Measurements from ENCODE around the gene GOLGA6L10.
"Not testable (repeated sequence)": the region's sequence is repeated elsewhere in the genome, so short reads cannot be mapped to it uniquely, and the experiment has no call there.

Gene GOLGA6L10

DNA sequence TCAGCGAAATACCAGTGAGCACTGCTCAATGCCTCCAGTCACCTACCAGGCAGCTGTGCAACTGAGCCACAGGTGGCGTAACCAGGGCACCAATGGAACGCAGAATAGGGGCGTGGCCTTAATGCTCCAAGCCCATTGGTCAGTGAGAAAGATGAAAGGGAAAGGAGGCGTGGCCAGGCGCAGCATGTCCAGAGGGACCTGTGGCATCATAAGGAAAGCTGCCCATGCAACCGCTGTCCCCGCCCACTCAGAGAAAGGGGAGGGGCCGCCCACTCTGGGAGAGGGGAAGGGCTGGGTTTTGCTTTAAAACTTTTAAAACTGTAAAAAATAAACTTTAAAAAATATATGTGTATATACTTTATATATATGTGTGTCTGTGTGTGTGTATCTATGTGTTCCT is at the start of gene GOLGA6L10:
Gene GOLGA6L10 (minus strand): TSS at position 101 of the 400 bp plus-strand sequence. CDS start 100 bp downstream, at position 1.
- not testable (repeated sequence) for DNase-seq

- no peak for DNase-seq
Observed at GRCh38 chr15:82398785-82399184, 49.5 kb upstream of the GOLGA6L10 start.

DNA sequence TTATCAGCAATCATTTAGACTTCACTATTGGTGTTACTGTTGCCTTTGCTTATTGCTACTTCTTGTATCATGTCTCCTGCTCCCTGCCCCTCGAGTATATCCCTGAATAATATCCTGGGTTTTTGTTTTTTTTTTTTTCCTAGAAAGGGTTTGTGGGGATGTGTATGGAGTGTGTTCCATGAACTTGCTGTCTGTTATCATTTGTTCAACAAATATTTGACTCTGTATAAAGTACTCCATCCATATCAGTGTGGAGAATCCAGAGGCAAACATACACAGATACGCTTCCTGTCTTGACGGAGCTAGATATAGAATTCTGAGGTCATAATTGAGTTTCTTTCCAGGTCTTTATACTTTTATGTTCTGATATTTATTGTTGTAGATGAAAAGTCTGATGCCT is 48.5 kb upstream of the GOLGA6L10 start:
- no peak for DNase-seq

DNA sequence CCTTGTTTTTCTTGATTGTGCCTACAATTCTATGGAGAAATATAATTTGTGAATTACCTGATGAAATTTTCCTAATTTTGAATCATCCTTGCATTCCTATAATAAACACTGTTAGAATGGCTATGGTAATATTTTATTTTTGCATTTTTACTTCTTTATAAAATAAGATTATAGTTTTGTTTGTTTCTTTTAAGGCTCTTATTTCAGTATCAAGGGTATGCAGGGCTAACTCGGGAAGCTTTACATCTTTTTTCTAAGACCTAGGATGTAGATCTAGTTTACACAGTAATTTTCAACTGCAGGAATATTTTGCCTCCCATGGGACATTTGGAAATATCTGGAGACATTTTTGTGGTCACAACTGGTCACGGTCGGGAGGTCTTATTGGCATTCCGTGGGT is 46.5 kb upstream of the GOLGA6L10 start:
- not testable (repeated sequence) for DNase-seq

- no peak for DNase-seq
Observed at GRCh38 chr15:82393671-82394070, 44.4 kb upstream of the GOLGA6L10 start.

GRCh38 chr15:82392077-82392476 is 42.8 kb upstream of the GOLGA6L10 start:
- not testable (repeated sequence) for DNase-seq

GRCh38 chr15:82390152-82390551 is 40.9 kb upstream of the GOLGA6L10 start:
- DNase-seq: not testable (repeated sequence)

GRCh38 chr15:82387209-82387608 is 37.9 kb upstream of the GOLGA6L10 start:
- DNase-seq: not testable (repeated sequence)

DNA sequence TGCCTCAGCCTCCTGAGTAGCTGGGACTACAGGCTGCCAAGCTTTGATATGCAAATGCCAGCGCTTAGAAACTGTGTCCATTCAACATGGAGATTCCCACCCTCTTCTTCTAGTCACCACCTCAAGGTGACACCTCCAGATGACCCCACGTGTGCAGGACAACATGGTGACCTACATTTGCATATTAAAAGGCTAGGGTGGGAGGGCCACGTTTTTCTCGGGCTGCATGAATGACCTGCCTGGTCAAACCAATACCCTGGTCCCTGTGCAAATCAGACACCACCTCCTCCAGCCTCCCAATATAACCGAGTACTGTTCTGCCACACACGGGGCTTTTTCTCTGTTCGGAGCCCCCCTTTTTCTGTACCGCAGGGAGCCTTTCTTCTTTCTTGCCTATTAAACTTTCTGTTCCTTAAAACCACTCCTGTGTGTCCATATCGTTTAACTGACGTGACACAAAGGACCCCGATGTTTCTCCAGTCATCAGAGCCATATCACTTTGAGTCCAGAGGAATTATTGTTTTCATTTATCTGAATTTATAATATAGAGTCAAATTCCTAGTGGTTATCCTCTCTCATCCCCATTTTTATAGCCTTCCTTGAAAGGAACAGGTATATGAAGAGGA is 32.2 kb upstream of the GOLGA6L10 start:
- DNase-seq: not testable (repeated sequence)

- not testable (repeated sequence) for DNase-seq
Observed at GRCh38 chr15:82379552-82379951, 30.3 kb upstream of the GOLGA6L10 start.

DNA sequence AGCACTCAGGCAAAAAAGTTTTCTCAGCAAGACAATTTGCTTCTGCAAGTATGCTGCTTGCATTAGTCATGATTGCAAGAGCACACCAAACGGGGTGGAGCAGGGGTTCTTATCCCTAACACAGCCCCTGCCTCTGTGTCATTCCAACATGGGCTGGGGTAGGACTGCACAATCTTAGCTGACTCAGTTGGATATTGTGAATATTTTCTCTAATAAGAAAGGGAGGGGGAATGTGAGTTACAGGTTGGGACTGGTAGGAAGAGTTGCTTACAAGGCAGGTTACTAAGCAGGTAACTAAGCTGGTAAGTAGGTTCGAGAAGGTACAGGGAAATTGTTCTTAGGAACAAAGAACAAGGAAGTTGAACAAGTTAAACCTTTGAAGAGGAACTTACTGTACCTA is 24.4 kb upstream of the GOLGA6L10 start:
- DNase-seq: not testable (repeated sequence)

- no peak for DNase-seq
Observed at GRCh38 chr15:82371656-82372055, 22.4 kb upstream of the GOLGA6L10 start.

DNA sequence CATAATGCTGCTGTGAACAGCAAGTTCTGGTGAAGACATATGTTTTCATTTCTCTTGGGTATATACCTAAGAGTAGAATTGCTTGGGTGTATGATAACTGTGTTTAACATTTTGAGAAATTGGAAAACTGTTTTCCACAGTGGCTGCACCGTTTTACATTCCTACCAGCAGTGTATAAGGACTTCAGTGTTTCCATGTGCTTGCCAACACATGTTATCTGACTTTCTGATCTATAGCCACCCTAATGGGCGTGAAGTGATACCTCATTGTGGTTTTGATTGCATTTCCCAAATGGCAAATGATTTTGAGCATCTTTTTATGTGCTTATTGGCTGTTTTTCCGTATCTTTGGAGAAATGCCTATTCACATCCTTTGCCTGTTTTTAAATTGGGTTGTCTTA is 18.5 kb upstream of the GOLGA6L10 start:
- not testable (repeated sequence) for DNase-seq

- DNase-seq: peak; percentile 70
Observed at GRCh38 chr15:82365692-82366323, 16.5 kb upstream of the GOLGA6L10 start.

GRCh38 chr15:82364548-82364947 is 15.3 kb upstream of the GOLGA6L10 start:
- not testable (repeated sequence) for DNase-seq

DNA sequence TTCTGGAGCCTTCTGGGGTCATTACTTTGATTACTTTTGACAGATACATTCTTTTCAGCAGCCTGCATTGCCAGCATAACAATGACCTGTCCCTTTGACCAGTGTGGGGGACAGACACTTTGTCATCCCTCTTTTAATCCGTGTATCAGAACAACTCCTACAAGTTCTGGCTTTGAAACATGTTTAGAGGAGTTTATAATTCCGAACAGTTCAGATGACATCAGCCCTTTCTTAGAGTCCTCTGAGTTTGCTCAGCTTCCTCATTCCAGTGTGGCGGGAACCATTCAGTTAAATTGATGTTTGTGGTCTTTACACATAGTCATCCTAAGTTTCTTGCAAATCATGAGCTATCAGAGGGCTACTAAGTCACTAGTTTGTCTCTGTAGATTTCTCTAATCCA is 13.5 kb upstream of the GOLGA6L10 start:
- not testable (repeated sequence) for DNase-seq

GRCh38 chr15:82360618-82361017 is 11.3 kb upstream of the GOLGA6L10 start:
- DNase-seq: not testable (repeated sequence)

DNA sequence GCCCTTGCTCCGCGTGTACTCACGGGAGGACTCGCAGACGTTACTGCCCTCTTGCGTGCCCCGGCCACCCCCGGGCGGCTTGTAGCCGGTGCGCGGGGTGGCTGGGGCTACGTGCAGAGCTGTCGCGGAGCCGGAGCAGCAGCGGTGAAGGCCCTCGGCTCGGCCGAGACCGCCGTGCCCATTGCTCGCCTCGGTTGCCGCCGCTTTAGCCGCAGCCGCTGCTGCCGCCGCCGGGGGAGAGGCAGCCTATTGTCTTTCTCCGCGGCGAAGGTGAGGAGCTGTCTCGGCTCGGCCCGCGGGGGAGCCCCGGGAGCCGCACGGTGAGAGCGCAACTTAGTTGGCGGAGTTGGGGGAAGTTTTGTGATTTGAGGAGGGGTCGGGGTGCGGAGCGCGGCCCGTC is 5.8 kb upstream of the GOLGA6L10 start:
- DNase-seq: not testable (repeated sequence)

- DNase-seq: peak; percentile 17
Observed at GRCh38 chr15:82354546-82354945, 5.3 kb upstream of the GOLGA6L10 start.

GRCh38 chr15:82347645-82348044 is 1.6 kb downstream of the GOLGA6L10 start:
- peak; percentile 9 for DNase-seq

GRCh38 chr15:82345176-82345575 is 4.1 kb downstream of the GOLGA6L10 start:
- not testable (repeated sequence) for DNase-seq

DNA sequence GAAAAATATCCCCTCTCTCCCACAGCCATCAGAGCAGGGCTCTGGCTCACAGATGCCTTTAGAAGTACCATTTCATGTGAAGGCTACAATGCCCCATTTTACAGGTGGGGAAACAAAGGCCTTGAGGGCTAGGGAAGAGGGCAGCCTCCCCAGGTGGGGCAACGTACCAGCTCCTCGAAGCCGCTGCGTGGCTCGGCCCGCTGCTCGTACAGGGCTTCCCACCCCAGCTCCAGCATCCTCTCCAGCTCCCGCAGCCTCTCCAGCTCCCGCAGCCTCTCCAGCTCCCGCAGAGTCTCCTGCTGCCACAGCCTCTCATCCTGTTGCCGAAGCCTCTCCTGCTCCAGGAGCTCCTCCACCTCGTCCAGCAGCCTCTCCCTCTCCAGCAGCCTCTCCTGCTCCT is 4.9 kb downstream of the GOLGA6L10 start:
- not testable (repeated sequence) for DNase-seq

DNA sequence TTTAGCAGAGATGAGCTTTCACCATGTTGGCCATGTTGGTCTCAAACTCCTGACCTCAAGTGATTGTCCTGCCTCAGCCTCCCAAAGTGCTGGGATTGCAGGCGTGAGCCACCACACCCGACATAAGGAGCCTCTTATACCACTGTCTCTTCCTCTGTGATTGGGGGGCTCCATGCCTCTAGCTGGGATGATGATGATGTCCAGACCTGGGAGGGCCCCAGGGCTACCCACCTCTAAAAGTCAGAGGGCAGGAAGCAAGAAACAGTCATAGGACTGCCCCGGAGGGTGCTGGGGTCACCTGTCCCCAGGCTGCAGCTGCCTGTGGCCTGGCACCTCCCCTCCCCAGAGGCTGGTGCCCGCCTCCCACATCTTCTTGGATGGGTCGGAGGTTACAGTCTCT is 5.4 kb downstream of the GOLGA6L10 start:
- DNase-seq: not testable (repeated sequence)

DNA sequence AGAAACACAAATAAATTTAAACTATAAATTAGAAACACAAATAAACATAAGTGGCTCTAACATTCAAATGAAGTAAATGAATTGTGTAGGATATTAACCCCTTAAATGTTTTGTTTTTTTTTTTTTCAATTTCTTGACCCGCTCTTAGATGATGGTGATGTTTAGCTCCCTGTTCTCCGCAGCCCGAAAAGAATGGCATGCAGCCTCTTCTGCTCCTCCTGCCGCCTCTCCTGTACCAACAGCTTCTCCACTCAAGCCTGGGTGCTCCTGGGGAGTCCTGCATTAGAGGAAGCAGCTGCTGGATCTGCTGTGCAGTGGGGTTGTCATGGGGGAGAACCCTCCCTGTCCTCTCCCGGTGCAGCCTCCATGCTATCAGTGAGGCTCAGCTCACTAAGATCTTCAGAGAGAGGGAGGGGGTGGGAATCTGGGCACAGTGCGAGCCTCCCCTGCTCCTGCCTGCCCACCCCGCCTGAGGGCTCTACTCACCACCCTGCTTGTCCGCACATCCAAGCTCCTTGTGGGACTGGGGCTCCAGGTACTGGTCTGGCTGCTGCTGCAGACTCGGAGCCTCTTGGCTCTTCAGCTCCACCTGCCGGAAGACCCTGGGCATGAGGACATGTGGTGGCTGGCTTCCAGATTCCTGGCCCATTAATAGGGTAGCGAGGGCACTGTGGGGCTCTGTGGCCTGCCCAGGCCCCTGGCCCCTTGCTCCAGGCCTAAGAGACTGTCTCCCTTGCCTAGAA is 6.5 kb downstream of the GOLGA6L10 start:
- DNase-seq: peak; percentile 42

Measured in activated CD4-positive, alpha-beta T cell treated with anti-CD3 and anti-CD28 coated beads, Interleukin-2, Interleukin-6, amounts not matched to agents 100 ng/mL and 50 ng/mL, durations not matched to agents 16 hours and 8 hours (primary cell).